ENCODE measurements around the gene CCR7. TPM values are rescaled to one million over a fixed set of nuclear protein-coding genes. Genes with fewer than 3 reads are reported as not detected.

Gene CCR7
- total and polyA plus RNA-seq, 2 of the 13 experiments (the other 11 are each of a cell fraction or from before 2014, with no cell fraction given) = 0.04 to 0.53 TPM

GRCh38 chr17:40610359-40610758, 45.1 kb upstream of the CCR7 start:
- Histone ChIP-seq H3K79me2 (ENCODE audit: insufficient read depth, low read length) (no peaks in the 10 kb centered on the region), H3K4me1 (ENCODE audit: insufficient read depth, low read length) (peaks cover 6% of the 10 kb centered on the region), H3K27me3 (ENCODE audit: control insufficient read depth in 1 of 2, insufficient read depth in 2 of 2, low read length in 2 of 2) (peaks cover 1 to 14% of the 10 kb centered on the region in 2 experiments; a peak in 4 of 5 replicates), H3K4me2 (ENCODE audit: low read depth, low read length) (no peak overlapping the region), H3K27ac (ENCODE audit: extremely low read length, insufficient read depth, low read length) (no peak overlapping the region), H3K9ac (ENCODE audit: insufficient read depth, low read depth, low read length) (no peak overlapping the region), H3K9me3 (ENCODE audit: low read length) (no peaks in the 10 kb centered on the region), H3K4me3 (replicated peaks in 1 of 3; ENCODE audit: insufficient read depth in 1 of 3, low read depth in 2 of 3, low read length in 3 of 3) (no peak overlapping the region), H2AFZ (ENCODE audit: low read length) (no peak overlapping the region), H3K36me3 (replicated peaks in 1 of 2; ENCODE audit: control insufficient read depth in 1 of 2, insufficient read depth in 2 of 2, low read length in 2 of 2) (no peaks in the 10 kb centered on the region), H4K20me1 (ENCODE audit: insufficient read depth, low read length) (no peaks in the 10 kb centered on the region)
- CTCF ChIA-PET (ENCODE audit: low intra/inter-chr PET ratio, low total read pairs) = no interaction called here
- TF ChIP-seq ZNF30 (CRISPR knock-in tag; IDR thresholded peaks at IDR 0.05) (no peak), FOXO1 (CRISPR knock-in tag; IDR thresholded peaks at IDR 0.05) (no peak), ZFYVE20 (CRISPR knock-in tag; IDR thresholded peaks at IDR 0.05; ENCODE audit: borderline replicate concordance, low read depth) (no peak), ZNF597 (CRISPR knock-in tag; IDR thresholded peaks at IDR 0.05) (no peak), ETS1 (CRISPR knock-in tag; IDR thresholded peaks at IDR 0.05) (no peak), ESRRA (CRISPR knock-in tag; IDR thresholded peaks at IDR 0.05; ENCODE audit: low read depth) (no peak), JUN (CRISPR knock-in tag; IDR thresholded peaks at IDR 0.05) (no peak), POLR2A (IDR thresholded peaks at IDR 0.05; ENCODE audit: insufficient read depth in 1 of 2, low read depth in 2 of 2, low read length in 2 of 2) (no peak), ZSCAN22 (CRISPR knock-in tag; IDR thresholded peaks at IDR 0.05) (no peak), TGIF2 (CRISPR knock-in tag; IDR thresholded peaks at IDR 0.05) (no peak)
- intact Hi-C loops (cut with micrococcal nuclease; ENCODE audit: unreplicated experiment) (loop anchor here (10.0 kb wide), 1 partner anchor 1054 kb away; no protein-coding TSS in a partner anchor), in situ Hi-C loops (cut with HindIII; ENCODE audit: extremely low pct_ligation_motif_present, low pct_unique_long_range_greater_than_20kb) (no loop called here)
- DNase-seq (ENCODE audit: low spot score) (no peak), FAIRE-seq (no peak), ATAC-seq (no peak)
- no TSS peak for BruUV-seq (replicated peaks)
- WGBS (ENCODE audit: low lambda C conversion rate) = 0% methylated on average over 2 of the region's 2 CpGs
- POLR2A ChIA-PET = no interaction called here
